Middle frontal gyrus (tissue), 1 donor: ENCODE results near the gene ABCC4.
"Not testable (repeated sequence)": the region's sequence is repeated elsewhere in the genome, so short reads cannot be mapped to it uniquely, and the experiment has no call there.

Source experiments
- DNase-seq: peaks from one replicate; pipeline ENCODE4 v3.0.0-alpha.2; 2015; ENCODE audit warnings: low spot score; ENCODE audit errors: extremely low spot score

ABCC4 gene

GRCh38 chr13:95167003-95167402 is 134.2 kb downstream of the ABCC4 start:
- not testable (repeated sequence) for DNase-seq

- DNase-seq: no peak
Measured at GRCh38 chr13:95164830-95165229, 136.4 kb downstream of the ABCC4 start.

- no peak for DNase-seq
Measured at GRCh38 chr13:95160112-95160906, 140.9 kb downstream of the ABCC4 start.

GRCh38 chr13:95159458-95159857 is 141.8 kb downstream of the ABCC4 start:
- no peak for DNase-seq

- DNase-seq: no peak
Measured at GRCh38 chr13:95156208-95156607, 145.0 kb downstream of the ABCC4 start.

GRCh38 chr13:95155504-95155903 is 145.7 kb downstream of the ABCC4 start:
- DNase-seq: no peak

- no peak for DNase-seq
Measured at GRCh38 chr13:95155093-95155492, 146.2 kb downstream of the ABCC4 start.

- DNase-seq: no peak
Measured at GRCh38 chr13:95154413-95154886, 146.8 kb downstream of the ABCC4 start.

GRCh38 chr13:95153647-95154412 is 147.4 kb downstream of the ABCC4 start:
- DNase-seq: no peak

GRCh38 chr13:95151942-95152587 is 149.2 kb downstream of the ABCC4 start:
- DNase-seq: no peak

GRCh38 chr13:95150555-95150954 is 150.7 kb downstream of the ABCC4 start:
- no peak for DNase-seq

GRCh38 chr13:95146486-95146885 is 154.8 kb downstream of the ABCC4 start:
- no peak for DNase-seq

- DNase-seq: no peak
Measured at GRCh38 chr13:95145587-95145986, 155.7 kb downstream of the ABCC4 start.

- no peak for DNase-seq
Measured at GRCh38 chr13:95140502-95140901, 160.7 kb downstream of the ABCC4 start.

GRCh38 chr13:95138876-95139585 is 162.2 kb downstream of the ABCC4 start:
- DNase-seq: no peak

- no peak for DNase-seq
Measured at GRCh38 chr13:95137096-95137495, 164.2 kb downstream of the ABCC4 start.

GRCh38 chr13:95136638-95137037 is 164.6 kb downstream of the ABCC4 start:
- no peak for DNase-seq

GRCh38 chr13:95133498-95133897 is 167.8 kb downstream of the ABCC4 start:
- DNase-seq: no peak

- no peak for DNase-seq
Measured at GRCh38 chr13:95129004-95129403, 172.2 kb downstream of the ABCC4 start.

- DNase-seq: no peak
Measured at GRCh38 chr13:95128045-95128643, 173.1 kb downstream of the ABCC4 start.

GRCh38 chr13:95124959-95125358 is 176.3 kb downstream of the ABCC4 start:
- no peak for DNase-seq
